Panc1 (cell line): ENCODE measurements around the gene RIC8B. TPM values are rescaled to one million over a fixed set of nuclear protein-coding genes. Genes with fewer than 3 reads are reported as not detected.

Source experiments
- total RNA-seq: library from RNA; stranded (reverse); gene quantifications from one replicate; pipeline ENCODE4 v1.2.1, GENCODE V29; 2021; ENCODE audit not compliant: unreplicated experiment

Gene RIC8B
- total RNA-seq, 1 experiment from 2014 or later = 16.1 TPM

Other genes starting within 250 kb of the RIC8B start
- not detected for gene RFX4, start 191.7 kb upstream of the RIC8B start, total RNA-seq
- gene TMEM263, start 181.2 kb downstream of the RIC8B start, total RNA-seq = 35.0 TPM
- gene MTERF2, start 212.5 kb downstream of the RIC8B start, total RNA-seq = 10.9 TPM